Body of pancreas (tissue), 4 donors: ENCODE data around the gene SYT5. TPM values are rescaled to one million over a fixed set of nuclear protein-coding genes. Genes with fewer than 3 reads are reported as not detected.
"Not testable (repeated sequence)": the region's sequence is repeated elsewhere in the genome, so short reads cannot be mapped to it uniquely, and the experiment has no call there.

Experiments used
- ATAC-seq: fragments of 150-250 bp; one replicate; pipeline ENCODE4 v1.9.1; 2016
- DNase-seq, 4 donors: peaks; one replicate each; pipeline ENCODE4 v3.0.0-alpha.2; 2019
- H3K27ac ChIP-seq, 4 donors: fragments of 200-600 bp; sonication (generic); 1 replicate in 3 of 4; 2 replicates in 1 of 4; pipeline versions ENCODE4 v1.5.1 to v1.6.1; 2016 to 2019; ENCODE audit warnings: mild to moderate bottlenecking in 1 of 4, mixed read lengths in 1 of 4, moderate library complexity in 1 of 4
- H3K27me3 ChIP-seq, 2 donors: fragments of 200-600 bp; sonication (generic); one replicate each; pipeline ENCODE4 v1.6.0; 2016; ENCODE audit warnings: mild to moderate bottlenecking in 1 of 2
- H3K36me3 ChIP-seq, 2 donors: fragments of 200-600 bp; sonication (generic); replicated peaks in 1 of 2; 2 replicates each; pipeline ENCODE4 v1.5.1; 2016; ENCODE audit warnings: low read depth in 2 of 2; ENCODE audit not compliant: insufficient read depth in 1 of 2
- H3K4me1 ChIP-seq: fragments of 200-600 bp; sonication (generic); one replicate; pipeline ENCODE4 v1.6.0; 2016
- H3K4me3 ChIP-seq, 2 donors: fragments of 200-600 bp; sonication (generic); 1 replicate in 1 of 2; 2 replicates in 1 of 2; pipeline ENCODE4 v1.5.1; 2016 to 2019
- H3K9me3 ChIP-seq, 3 donors: fragments of 200-600 bp; sonication (generic); 1 replicate in 2 of 3; 2 replicates in 1 of 3; pipeline ENCODE4 v1.5.1; 2016
- CTCF ChIP-seq, 7 experiments: fragments of 450-650 bp in 4 of 7; fragments of 200-600 bp in 3 of 7; sonication (generic) in 3 of 7; IDR thresholded peaks; one replicate each; pipeline ENCODE4 v1.5.1; 2016 to 2019; ENCODE audit warnings: antibody characterized with exemption in 7 of 7
- POLR2A ChIP-seq, 3 donors: fragments of 450-650 bp; IDR thresholded peaks; one replicate each; pipeline ENCODE4 v1.6.1; 2016; ENCODE audit warnings: antibody characterized with exemption in 3 of 3, mild to moderate bottlenecking in 2 of 3
- WGBS, 2 donors: methylation state at CpG; one replicate each; pipeline ENCODE4 v1.1.5; 2017; 5-methylcytosine and 5-hydroxymethylcytosine counted together
- intact Hi-C: fragments of 100-400 bp; cut with DNase I; formaldehyde crosslinking; loops from one replicate; pipeline ENCODE4 v1.15.1; 2023
- total RNA-seq, 2 donors: library from RNA; depleted of rRNA; stranded (reverse); fragments of >200 nt; gene quantifications; one replicate each; pipeline ENCODE4 v1.1.0, GENCODE V29; 2016

Gene SYT5
- total RNA-seq, 2 donors from 2014 or later: 0.26 TPM; not detected in 1

DNA sequence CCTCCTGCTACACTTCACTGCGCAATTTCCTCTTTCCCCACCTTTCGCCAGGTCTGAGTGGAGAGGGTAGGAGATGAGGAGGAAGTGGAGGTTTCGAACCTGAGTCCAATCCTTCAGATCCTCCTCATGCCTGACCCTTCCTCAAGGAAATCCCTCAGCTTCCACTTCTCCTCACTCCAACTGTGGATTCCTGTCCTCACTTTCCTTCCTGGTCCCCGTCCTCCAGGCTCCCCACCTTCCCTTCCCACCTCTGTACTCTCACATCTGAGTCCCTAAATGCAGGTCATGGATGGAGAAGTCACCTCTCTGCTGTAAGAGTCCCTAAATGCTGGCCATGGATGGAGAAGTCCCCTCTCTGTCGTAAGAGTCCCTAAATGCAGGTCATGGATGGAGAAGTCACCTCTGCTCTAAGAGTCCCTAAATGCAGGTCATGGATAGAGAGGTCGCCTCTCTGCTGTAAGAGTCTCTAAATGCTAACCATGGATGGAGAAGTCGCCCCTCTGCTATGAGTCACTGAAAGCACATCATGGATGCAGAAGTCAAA is 45.4 kb upstream of the SYT5 start:
- Histone ChIP-seq H3K9me3 (peaks cover 0 to 6% (median 0%) of the 10 kb centered on the region in 3 donors), H3K36me3 (peaks cover 0 to 3% of the 10 kb centered on the region in 2 donors), H3K4me3 (no peak overlapping the region), H3K27me3 (no peaks in the 10 kb centered on the region), H3K4me1 (no peaks in the 10 kb centered on the region), H3K27ac (no peak overlapping the region)
- ATAC-seq (no peak), DNase-seq (no peak)
- 89% methylated on average over 7 of the region's 7 CpGs for WGBS, 2 donors
- intact Hi-C loops: no loop called here
- no peak for TF ChIP-seq POLR2A (IDR thresholded peaks at IDR 0.05)
- no peak for TF ChIP-seq CTCF (IDR thresholded peaks at IDR 0.05)

- DNase-seq, H3K27ac ChIP-seq, H3K9me3 ChIP-seq, ATAC-seq, intact Hi-C loops, H3K36me3 ChIP-seq, H3K4me1 ChIP-seq, H3K27me3 ChIP-seq, H3K4me3 ChIP-seq: not testable (repeated sequence)
- 81 to 82% methylated on average over 4 to 10 of the region's 11 CpGs for WGBS, 2 donors
Observed at GRCh38 chr19:55224679-55225414, 44.8 kb upstream of the SYT5 start.

DNA sequence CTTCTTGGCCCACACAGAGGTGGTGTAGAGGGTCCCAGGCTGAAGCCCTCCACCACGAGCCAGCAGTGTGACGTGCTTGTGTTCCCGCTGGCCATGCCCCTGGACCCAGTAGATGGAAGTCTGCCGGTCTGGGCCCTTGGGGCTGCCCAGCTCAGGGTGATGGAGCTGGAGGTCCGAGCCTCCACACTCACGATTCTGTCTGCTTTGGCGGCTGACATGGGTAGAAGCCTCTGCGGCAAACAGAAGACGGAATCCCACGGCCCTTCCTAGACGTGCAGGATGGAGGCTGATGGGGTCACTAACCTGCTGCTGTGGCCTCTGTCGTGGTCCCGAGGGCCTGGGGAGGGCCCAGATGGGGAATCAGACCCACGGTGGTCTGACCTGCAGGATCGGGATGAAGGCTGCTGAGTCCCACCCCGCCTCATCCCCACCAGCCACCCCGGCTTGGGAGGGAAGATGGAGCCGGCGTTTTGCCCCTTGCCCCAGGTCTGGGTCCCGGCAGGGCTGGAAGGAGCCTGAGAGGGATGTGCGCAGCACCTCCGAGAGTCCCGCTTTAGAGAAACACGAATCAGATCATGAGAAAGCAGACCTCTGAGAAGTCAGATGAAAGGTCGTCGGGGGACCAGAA is 44.1 kb upstream of the SYT5 start:
- H3K27me3 ChIP-seq: no peaks in the 10 kb centered on the region
- H3K36me3 ChIP-seq: no peaks in the 10 kb centered on the region
- TF ChIP-seq POLR2A (IDR thresholded peaks at IDR 0.05): no peak
- no peak for TF ChIP-seq CTCF (IDR thresholded peaks at IDR 0.05)
- no peaks in the 10 kb centered on the region for H3K4me1 ChIP-seq
- ATAC-seq (no peak), DNase-seq (no peak)
- WGBS, 2 donors: 76 to 95% methylated on average over 4 to 26 of the region's 26 CpGs
- H3K9me3 ChIP-seq: peaks cover 0 to 8% (median 0%) of the 10 kb centered on the region in 3 donors
- intact Hi-C loops: no loop called here
- no peak overlapping the region for H3K4me3 ChIP-seq
- no peak overlapping the region for H3K27ac ChIP-seq

DNA sequence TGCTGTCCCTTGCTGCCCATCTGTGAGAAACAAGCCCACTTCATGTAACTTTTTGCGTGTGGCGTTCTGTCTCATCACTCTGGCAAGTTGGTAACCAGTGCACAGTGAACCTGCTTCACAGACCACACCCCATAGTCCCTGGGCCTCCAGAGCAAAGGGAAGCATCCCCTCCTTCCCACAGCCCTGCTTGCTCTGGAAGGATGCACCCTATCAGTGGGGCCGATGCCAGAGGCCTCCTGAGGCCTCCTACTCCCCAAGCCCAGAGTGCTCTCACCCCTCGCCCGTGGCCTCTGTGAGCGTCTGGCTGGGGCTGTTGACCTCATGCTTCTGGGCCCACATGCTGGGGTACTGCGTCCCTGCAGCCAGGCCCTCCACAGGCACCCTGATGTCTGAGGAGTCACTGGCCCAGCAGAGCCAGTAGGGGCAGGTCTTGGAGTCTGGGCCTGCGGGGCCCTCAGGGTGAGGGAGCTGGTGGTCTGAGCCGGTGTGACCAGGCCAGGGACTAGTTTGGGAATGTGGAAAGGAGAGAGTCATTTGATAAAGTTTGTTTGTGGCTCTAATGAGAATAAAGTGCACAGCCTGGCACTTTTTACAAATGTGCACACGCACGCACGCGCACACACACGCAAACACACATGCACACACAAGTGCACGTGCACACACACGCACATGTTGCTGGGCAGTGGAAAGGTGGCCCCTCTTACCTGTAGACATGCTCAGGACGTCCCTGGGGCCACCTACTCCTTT is 43.4 kb upstream of the SYT5 start:
- DNase-seq (no peak), ATAC-seq (no peak)
- intact Hi-C loops: no loop called here
- no peak overlapping the region for H3K4me3 ChIP-seq
- H3K36me3 ChIP-seq: no peaks in the 10 kb centered on the region
- TF ChIP-seq CTCF (IDR thresholded peaks at IDR 0.05): no peak
- TF ChIP-seq POLR2A (IDR thresholded peaks at IDR 0.05): no peak
- no peak overlapping the region for H3K27ac ChIP-seq
- H3K4me1 ChIP-seq: no peaks in the 10 kb centered on the region
- peaks cover 0 to 8% (median 0%) of the 10 kb centered on the region in 3 donors for H3K9me3 ChIP-seq
- no peaks in the 10 kb centered on the region for H3K27me3 ChIP-seq
- 81 to 84% methylated on average over 5 to 17 of the region's 17 CpGs for WGBS, 2 donors

DNA sequence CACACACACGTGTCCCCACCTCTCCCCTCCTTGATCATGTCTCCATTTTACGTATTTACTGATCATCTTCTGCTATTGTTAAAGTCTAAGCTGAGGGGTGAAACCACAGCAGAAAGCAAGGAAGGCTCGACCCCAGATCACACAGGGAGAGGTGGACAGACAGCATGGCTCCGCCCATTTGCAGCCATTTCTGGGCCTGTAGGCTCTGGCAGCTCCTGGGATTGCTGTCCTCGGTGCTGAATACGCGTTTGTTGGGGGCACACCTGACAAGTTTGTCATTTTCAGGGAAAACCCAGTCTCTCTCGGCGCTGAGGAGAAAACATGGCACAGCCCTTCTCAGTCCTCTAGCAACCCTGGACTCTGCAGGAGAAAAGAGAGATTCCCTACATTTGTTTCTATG is 40.4 kb upstream of the SYT5 start:
- no peak overlapping the region for H3K27ac ChIP-seq
- peaks cover 0 to 8% (median 0%) of the 10 kb centered on the region in 3 donors for H3K9me3 ChIP-seq
- DNase-seq (no peak), ATAC-seq (no peak)
- peaks cover 16% of the 10 kb centered on the region for H3K4me1 ChIP-seq
- H3K27me3 ChIP-seq: no peaks in the 10 kb centered on the region
- intact Hi-C loops: no loop called here
- no peak overlapping the region for H3K4me3 ChIP-seq
- WGBS, 2 donors: 65 to 68% methylated on average over 9 of the region's 9 CpGs
- H3K36me3 ChIP-seq: no peaks in the 10 kb centered on the region
- no peak for TF ChIP-seq CTCF (IDR thresholded peaks at IDR 0.05)
- TF ChIP-seq POLR2A (IDR thresholded peaks at IDR 0.05): no peak
